Gastrocnemius medialis (tissue), 4 donors: ENCODE data around the gene IRF2BP2. TPM values are rescaled to one million over a fixed set of nuclear protein-coding genes. Genes with fewer than 3 reads are reported as not detected.
A peak's percentile ranks its signal among the peaks of the same experiment; 100 is the strongest.

ENCODE experiments used
- ATAC-seq, 2 donors: fragments of 150-250 bp; one replicate each; pipeline ENCODE4 v1.9.1; 2016
- DNase-seq, 2 donors: peaks; one replicate each; pipeline ENCODE4 v3.0.0-alpha.2; 2019
- H3K27ac ChIP-seq, 4 donors: fragments of 200-600 bp; sonication (generic); 1 replicate in 1 of 4; 2 replicates in 3 of 4; pipeline ENCODE4 v1.5.1; 2016 to 2018; ENCODE audit warnings: mild to moderate bottlenecking in 2 of 4, moderate library complexity in 1 of 4
- H3K27me3 ChIP-seq, 3 donors: fragments of 200-600 bp; sonication (generic) in 2 of 3; 1 replicate in 1 of 3; 2 replicates in 2 of 3; pipeline versions ENCODE4 v1.5.1 to v1.6.0; 2016 to 2019; ENCODE audit warnings: mild to moderate bottlenecking in 1 of 3, moderate library complexity in 1 of 3
- H3K36me3 ChIP-seq, 2 donors: fragments of 200-600 bp; sonication (generic) in 1 of 2; one replicate each; pipeline ENCODE4 v1.5.1; 2017 to 2018
- H3K4me1 ChIP-seq, 2 donors: fragments of 200-600 bp; sonication (generic) in 1 of 2; one replicate each; pipeline ENCODE4 v1.5.1; 2016 to 2017; ENCODE audit warnings: mild to moderate bottlenecking in 2 of 2
- H3K4me3 ChIP-seq, 4 donors: fragments of 200-600 bp; sonication (generic) in 3 of 4; 1 replicate in 1 of 4; 2 replicates in 3 of 4; pipeline ENCODE4 v1.5.1; 2016 to 2019; ENCODE audit warnings: mild to moderate bottlenecking in 2 of 4
- H3K9me3 ChIP-seq, 3 donors: fragments of 200-600 bp; sonication (generic) in 2 of 3; 1 replicate in 1 of 3; 2 replicates in 2 of 3; pipeline ENCODE4 v1.5.1; 2016 to 2019
- CTCF ChIP-seq, 5 experiments: fragments of 450-650 bp in 3 of 5; fragments of 200-600 bp in 2 of 5; sonication (generic) in 2 of 5; IDR thresholded peaks in 4 of 5; conservative IDR thresholded peaks in 1 of 5; 1 replicate in 4 of 5; 2 replicates in 1 of 5; pipeline ENCODE4 v1.5.1; 2016 to 2019; ENCODE audit warnings: antibody characterized with exemption in 5 of 5, mild to moderate bottlenecking in 3 of 5, moderate library complexity in 3 of 5
- POLR2A ChIP-seq, 2 donors: fragments of 450-650 bp; IDR thresholded peaks; one replicate each; pipeline ENCODE4 v1.6.1; 2017; ENCODE audit warnings: antibody characterized with exemption in 2 of 2, mild to moderate bottlenecking in 2 of 2, moderate library complexity in 2 of 2
- in situ Hi-C, 4 donors: fragments of 200-750 bp; cut with MboI; loops; one replicate each; pipeline versions ENCODE4 v1.15.0 to v1.8.0; 2017; ENCODE audit warnings: low sequenced_read_pairs in 4 of 4
- intact Hi-C: fragments of 100-400 bp; cut with DNase I; formaldehyde crosslinking; loops from one replicate; pipeline ENCODE4 v1.15.1; 2023; ENCODE audit warnings: low total_unique reads
- total RNA-seq, 4 donors: library from RNA; depleted of rRNA; stranded (reverse); fragments of >200 nt; gene quantifications; one replicate each; pipeline versions ENCODE4 v1.1.0 to v1.2.3, GENCODE V29; 2016

IRF2BP2 gene
- total RNA-seq, 4 donors from 2014 or later: 32.2 to 92.0 (median 52.2) TPM

- Histone ChIP-seq H3K9me3 (no peaks in the 10 kb centered on the region), H3K27ac (peak overlapping the region; percentile 93 to 97 (median 95)), H3K36me3 (no peaks in the 10 kb centered on the region), H3K27me3 (no peaks in the 10 kb centered on the region), H3K4me3 (peak overlapping the region in 1 of 4 donors; percentile 20), H3K4me1 (peaks cover 69 to 70% of the 10 kb centered on the region in 2 donors)
- peak; percentile 54 to 68 for DNase-seq
- ATAC-seq: peak; percentile 34 to 53
- intact Hi-C loops: no loop called here
- in situ Hi-C loops: no loop called here
- no peak for TF ChIP-seq CTCF (IDR thresholded peaks at IDR 0.05 in 4 of 5, conservative IDR thresholded peaks at IDR 0.05 in 1 of 5)
- TF ChIP-seq POLR2A (IDR thresholded peaks at IDR 0.05): peak in 1 of 2 donors; percentile 35
These were observed 24.5 kb downstream of the IRF2BP2 start for GRCh38 chr1:234585330-234586055.

- no peak for DNase-seq
- Histone ChIP-seq H3K27me3 (no peaks in the 10 kb centered on the region), H3K4me1 (peaks cover 67 to 69% of the 10 kb centered on the region in 2 donors), H3K36me3 (no peaks in the 10 kb centered on the region), H3K9me3 (no peaks in the 10 kb centered on the region), H3K27ac (peak overlapping the region; percentile 93 to 97 (median 95)), H3K4me3 (no peak overlapping the region)
- in situ Hi-C loops: no loop called here
- TF ChIP-seq POLR2A (IDR thresholded peaks at IDR 0.05) (no peak), CTCF (IDR thresholded peaks at IDR 0.05 in 4 of 5, conservative IDR thresholded peaks at IDR 0.05 in 1 of 5) (peak in 3 of 5 experiments; percentile 18 to 44 (median 25))
- intact Hi-C loops: no loop called here
- no peak for ATAC-seq
These were observed 25.1 kb downstream of the IRF2BP2 start for GRCh38 chr1:234584926-234585325.

GRCh38 chr1:234584420-234584805 lies 25.6 kb downstream of the IRF2BP2 start:
- in situ Hi-C loops: no loop called here
- intact Hi-C loops: no loop called here
- peak in 1 of 2 donors; percentile 12 for ATAC-seq
- Histone ChIP-seq H3K27ac (peak overlapping the region; percentile 93 to 97 (median 95)), H3K4me3 (no peak overlapping the region), H3K4me1 (peaks cover 63 to 69% of the 10 kb centered on the region in 2 donors), H3K27me3 (no peaks in the 10 kb centered on the region), H3K36me3 (no peaks in the 10 kb centered on the region), H3K9me3 (no peaks in the 10 kb centered on the region)
- TF ChIP-seq POLR2A (IDR thresholded peaks at IDR 0.05) (no peak), CTCF (IDR thresholded peaks at IDR 0.05 in 4 of 5, conservative IDR thresholded peaks at IDR 0.05 in 1 of 5) (no peak)
- DNase-seq: no peak

- ATAC-seq: peak; percentile 19 to 25
- Histone ChIP-seq H3K27ac (peak overlapping the region; percentile 93 to 97 (median 95)), H3K4me3 (peak overlapping the region in 1 of 4 donors; percentile 6), H3K36me3 (no peaks in the 10 kb centered on the region), H3K27me3 (no peaks in the 10 kb centered on the region), H3K4me1 (peaks cover 59 to 64% of the 10 kb centered on the region in 2 donors), H3K9me3 (no peaks in the 10 kb centered on the region)
- TF ChIP-seq CTCF (IDR thresholded peaks at IDR 0.05 in 4 of 5, conservative IDR thresholded peaks at IDR 0.05 in 1 of 5): no peak
- no peak for TF ChIP-seq POLR2A (IDR thresholded peaks at IDR 0.05)
- DNase-seq: peak in 1 of 2 donors; percentile 76
- in situ Hi-C loops: no loop called here
- intact Hi-C loops: no loop called here
These were observed 26.1 kb downstream of the IRF2BP2 start for GRCh38 chr1:234583755-234584419.
